Stimulated activated effector memory CD8-positive, alpha-beta T cell treated with anti-CD3 and anti-CD28 coated beads, Interleukin-12 subunit alpha, Interleukin-12 subunit beta, amount 100 ng/mL, for 72 hours (primary cell): ENCODE results near the gene UVRAG.
"Not testable (repeated sequence)": the region's sequence is repeated elsewhere in the genome, so short reads cannot be mapped to it uniquely, and the experiment has no call there.

Source experiments
- ATAC-seq: fragments of 150-1000 bp; cut with Tn5 transposase; 2 replicates; pipeline ENCODE4 v1.10.0; 2021
- DNase-seq, 2 donors: peaks; one replicate each; pipeline ENCODE4 v3.0.0; 2021 to 2022; ENCODE audit warnings: low spot score in 2 of 2
- H3K27ac Mint-ChIP-seq: one replicate; pipeline ENCODE4 v1.8.0; 2022; ENCODE audit warnings: mild to moderate bottlenecking, mixed read lengths
- H3K36me3 Mint-ChIP-seq: one replicate; pipeline ENCODE4 v1.8.0; 2022; ENCODE audit warnings: mild to moderate bottlenecking, mixed read lengths
- H3K4me1 Mint-ChIP-seq: one replicate; pipeline ENCODE4 v1.8.0; 2022; ENCODE audit warnings: mixed read lengths
- H3K4me3 Mint-ChIP-seq: one replicate; pipeline ENCODE4 v1.8.0; 2022; ENCODE audit warnings: mild to moderate bottlenecking, mixed read lengths
- H3K9me3 Mint-ChIP-seq: one replicate; pipeline ENCODE4 v1.8.0; 2022; ENCODE audit warnings: mixed read lengths

The UVRAG gene

DNA sequence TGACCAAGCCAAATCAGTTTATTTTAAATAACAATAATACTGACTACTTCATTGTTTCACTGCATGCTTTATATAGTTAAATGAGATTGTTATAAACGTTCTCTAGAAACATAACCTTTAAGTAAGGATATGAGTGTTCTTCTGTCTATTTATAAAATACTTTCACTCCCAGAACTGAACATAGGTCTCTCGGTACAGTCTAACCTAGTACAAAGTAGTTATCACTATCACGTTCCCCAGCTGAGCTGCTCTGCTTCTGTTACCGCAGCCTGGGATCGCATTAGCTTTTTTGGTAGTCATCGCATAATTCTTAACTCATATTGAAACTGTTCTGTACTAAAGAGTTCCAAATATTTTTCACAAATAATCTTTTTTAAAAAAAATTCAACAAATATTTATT, 247.7 kb downstream of the UVRAG start:
- ATAC-seq (no peak), DNase-seq (no peak)
- Mint-ChIP-seq H3K36me3 (peaks cover 10% of the 10 kb centered on the region), H3K4me3 (no peak overlapping the region), H3K4me1 (no peaks in the 10 kb centered on the region), H3K27ac (no peak overlapping the region), H3K9me3 (no peaks in the 10 kb centered on the region)

- Mint-ChIP-seq H3K36me3 (peaks cover 10% of the 10 kb centered on the region), H3K27ac (no peak overlapping the region), H3K4me3 (no peak overlapping the region), H3K4me1 (no peaks in the 10 kb centered on the region), H3K9me3 (no peaks in the 10 kb centered on the region)
- no peak for ATAC-seq
- no peak for DNase-seq
Observed at GRCh38 chr11:76064192-76064591, 249.2 kb downstream of the UVRAG start.

GRCh38 chr11:76067099-76067498, 252.1 kb downstream of the UVRAG start:
- Mint-ChIP-seq H3K36me3 (peaks cover 10% of the 10 kb centered on the region), H3K9me3 (no peaks in the 10 kb centered on the region), H3K27ac (no peak overlapping the region), H3K4me1 (peaks cover 5% of the 10 kb centered on the region), H3K4me3 (no peak overlapping the region)
- DNase-seq (no peak), ATAC-seq (no peak)

GRCh38 chr11:76069001-76069400, 254.0 kb downstream of the UVRAG start:
- Mint-ChIP-seq H3K9me3 (no peaks in the 10 kb centered on the region), H3K27ac (no peak overlapping the region), H3K4me1 (peaks cover 5% of the 10 kb centered on the region), H3K36me3 (peaks cover 10% of the 10 kb centered on the region), H3K4me3 (no peak overlapping the region)
- ATAC-seq (no peak), DNase-seq (no peak)

DNA sequence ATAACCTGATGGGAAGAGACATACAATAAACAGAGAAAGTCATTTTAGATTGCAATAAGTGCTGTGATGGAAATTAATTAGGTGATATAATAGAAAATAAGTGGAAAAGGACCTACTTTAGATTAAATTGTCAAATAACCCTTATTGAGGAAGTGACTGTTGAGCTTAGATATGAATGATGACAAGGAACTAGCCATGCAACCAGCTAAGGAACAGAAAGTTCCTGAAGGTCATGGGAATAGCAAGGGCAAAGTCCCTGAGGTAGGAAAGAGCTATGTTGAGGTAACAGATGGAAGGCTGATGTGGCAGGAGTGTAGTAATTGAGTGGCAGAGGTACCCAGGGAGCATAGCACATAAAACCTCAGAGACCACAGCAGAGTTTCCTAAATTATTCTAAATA, 256.1 kb downstream of the UVRAG start:
- Mint-ChIP-seq H3K27ac (no peak overlapping the region), H3K9me3 (no peaks in the 10 kb centered on the region), H3K4me3 (no peak overlapping the region), H3K4me1 (peaks cover 5% of the 10 kb centered on the region), H3K36me3 (peaks cover 10% of the 10 kb centered on the region)
- ATAC-seq (no peak), DNase-seq (no peak)

DNA sequence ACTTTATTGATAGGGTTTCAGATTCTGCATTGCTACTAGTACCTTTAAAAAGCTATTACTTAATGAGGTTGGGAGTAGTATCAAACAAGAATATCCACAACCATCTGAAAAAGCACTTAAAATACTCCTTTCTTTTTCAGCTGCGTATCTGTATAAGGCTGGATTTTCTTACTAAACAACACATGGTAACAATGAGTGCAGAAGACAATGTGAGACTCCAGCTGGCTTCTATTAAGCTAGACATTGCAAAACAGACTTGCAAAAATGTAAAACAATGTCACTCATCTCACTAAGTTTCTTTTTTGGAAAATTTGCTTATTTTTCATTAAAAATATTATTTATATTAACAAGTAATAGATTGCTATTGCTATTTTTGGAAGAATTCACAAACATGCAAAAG, 258.7 kb downstream of the UVRAG start:
- no peaks in the 10 kb centered on the region for H3K36me3 Mint-ChIP-seq
- H3K27ac Mint-ChIP-seq, result no peak overlapping the region
- peaks cover 5% of the 10 kb centered on the region for H3K4me1 Mint-ChIP-seq
- H3K4me3 Mint-ChIP-seq, result no peak overlapping the region
- DNase-seq (no peak), ATAC-seq (no peak)
- no peaks in the 10 kb centered on the region for H3K9me3 Mint-ChIP-seq

- DNase-seq (no peak), ATAC-seq (no peak)
- no peaks in the 10 kb centered on the region for H3K36me3 Mint-ChIP-seq
- H3K27ac Mint-ChIP-seq, result no peak overlapping the region
- H3K4me3 Mint-ChIP-seq, result no peak overlapping the region
- no peaks in the 10 kb centered on the region for H3K9me3 Mint-ChIP-seq
- H3K4me1 Mint-ChIP-seq, result peaks cover 5% of the 10 kb centered on the region
Observed at GRCh38 chr11:76074148-76075095, 259.4 kb downstream of the UVRAG start.

GRCh38 chr11:76075716-76076115, 260.7 kb downstream of the UVRAG start:
- H3K36me3 Mint-ChIP-seq, result no peaks in the 10 kb centered on the region
- ATAC-seq (no peak), DNase-seq (no peak)
- no peak overlapping the region for H3K4me3 Mint-ChIP-seq
- H3K4me1 Mint-ChIP-seq, result peaks cover 5% of the 10 kb centered on the region
- H3K9me3 Mint-ChIP-seq, result no peaks in the 10 kb centered on the region
- H3K27ac Mint-ChIP-seq, result no peak overlapping the region

DNA sequence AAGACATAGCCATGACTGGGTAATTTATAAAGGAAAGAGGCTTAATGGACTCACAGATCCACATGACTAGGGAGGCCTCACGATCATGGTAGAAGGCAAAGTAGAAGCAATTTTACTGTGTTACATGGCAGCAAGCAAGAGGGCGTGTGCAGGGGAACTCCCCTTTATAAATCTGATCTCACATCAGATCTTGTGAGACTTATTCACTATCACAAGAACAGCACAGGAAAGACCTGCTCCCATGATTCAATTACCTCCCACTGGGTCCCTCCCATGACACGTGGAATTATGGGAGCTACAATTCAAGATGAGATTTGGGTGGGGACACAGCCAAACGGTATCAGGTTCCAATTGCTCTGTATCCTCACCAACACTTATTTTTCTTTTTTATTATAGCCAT, 261.2 kb downstream of the UVRAG start:
- H3K4me1 Mint-ChIP-seq, H3K27ac Mint-ChIP-seq, ATAC-seq, H3K36me3 Mint-ChIP-seq, H3K9me3 Mint-ChIP-seq, H3K4me3 Mint-ChIP-seq, DNase-seq: not testable (repeated sequence)

GRCh38 chr11:76076749-76077148, 261.7 kb downstream of the UVRAG start:
- Mint-ChIP-seq H3K9me3 (no peaks in the 10 kb centered on the region), H3K36me3 (no peaks in the 10 kb centered on the region), H3K4me1 (no peaks in the 10 kb centered on the region), H3K27ac (no peak overlapping the region), H3K4me3 (no peak overlapping the region)
- DNase-seq (no peak), ATAC-seq (no peak)

DNA sequence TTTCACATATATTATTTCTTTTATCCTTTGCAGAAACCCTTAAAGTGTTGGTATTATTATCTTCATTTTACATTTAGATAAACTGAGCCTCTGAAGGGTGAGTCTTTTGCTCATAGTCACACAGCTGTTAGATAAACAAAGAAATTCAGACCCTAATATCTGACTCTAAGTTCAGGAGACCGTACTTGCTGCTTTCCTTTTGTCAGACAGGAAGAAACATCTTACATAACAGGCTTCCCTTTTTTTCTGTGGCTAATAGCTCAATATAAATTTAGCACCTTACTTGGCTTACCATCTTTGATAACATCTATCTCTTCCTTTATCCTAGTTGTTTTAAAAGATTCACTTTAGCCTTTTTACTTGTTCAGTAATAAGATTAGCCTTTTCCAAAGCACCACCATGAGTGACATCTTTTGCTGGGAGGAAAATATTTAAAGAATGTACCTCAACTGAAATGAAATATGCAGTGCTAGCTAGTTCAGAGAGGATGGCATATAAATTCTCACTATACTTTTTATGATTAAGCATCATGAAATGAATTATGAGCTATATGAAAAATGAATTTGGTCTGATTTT, 262.7 kb downstream of the UVRAG start:
- H3K27ac Mint-ChIP-seq, result no peak overlapping the region
- H3K4me3 Mint-ChIP-seq, result no peak overlapping the region
- ATAC-seq, result no peak

GRCh38 chr11:76081084-76081483, 266.1 kb downstream of the UVRAG start:
- not testable (repeated sequence) for H3K4me3 Mint-ChIP-seq, H3K9me3 Mint-ChIP-seq, H3K36me3 Mint-ChIP-seq, ATAC-seq, DNase-seq, H3K27ac Mint-ChIP-seq, H3K4me1 Mint-ChIP-seq

More for the DNA sequence above, 262.7 kb downstream of the UVRAG start:
- Mint-ChIP-seq H3K9me3 (no peaks in the 10 kb centered on the region), H3K4me1 (no peaks in the 10 kb centered on the region), H3K36me3 (no peaks in the 10 kb centered on the region)
- DNase-seq, result no peak

- Mint-ChIP-seq H3K27ac (no peak overlapping the region), H3K4me3 (no peak overlapping the region), H3K4me1 (no peaks in the 10 kb centered on the region), H3K9me3 (no peaks in the 10 kb centered on the region), H3K36me3 (no peaks in the 10 kb centered on the region)
- ATAC-seq, result no peak
- no peak for DNase-seq
Observed at GRCh38 chr11:76083563-76084451, 268.8 kb downstream of the UVRAG start.

GRCh38 chr11:76085270-76085669, 270.3 kb downstream of the UVRAG start:
- no peaks in the 10 kb centered on the region for H3K9me3 Mint-ChIP-seq
- no peaks in the 10 kb centered on the region for H3K36me3 Mint-ChIP-seq
- H3K4me1 Mint-ChIP-seq, result no peaks in the 10 kb centered on the region
- DNase-seq, result no peak
- no peak overlapping the region for H3K4me3 Mint-ChIP-seq
- no peak overlapping the region for H3K27ac Mint-ChIP-seq
- no peak for ATAC-seq
